ENCODE results near the gene SRBD1. TPM values are rescaled to one million over a fixed set of nuclear protein-coding genes. Genes with fewer than 3 reads are reported as not detected.

SRBD1 gene
- total and polyA plus RNA-seq, 2 experiments from 2014 or later: 27.4 to 46.3 TPM

DNA sequence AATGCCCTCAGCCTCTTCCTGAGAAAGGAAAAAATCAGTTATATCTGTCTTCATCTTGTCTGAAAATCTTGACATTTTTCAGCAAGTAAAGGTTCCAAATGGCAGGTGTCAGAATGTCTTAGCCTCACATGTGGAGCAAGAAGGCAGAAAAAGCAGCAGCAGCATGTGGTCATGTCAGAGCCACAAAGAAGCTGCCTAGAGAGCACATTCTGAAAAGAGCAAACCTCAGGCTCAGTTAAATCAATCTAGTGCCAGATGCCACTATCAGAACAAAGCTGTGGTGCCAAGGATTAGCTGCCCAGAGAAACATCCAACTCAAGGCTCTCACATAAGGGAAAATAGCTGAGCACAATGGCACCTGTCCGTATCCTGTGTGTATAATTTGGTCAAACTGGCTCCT is 105.9 kb downstream of the SRBD1 start:
- Histone ChIP-seq H3K36me3 (ENCODE audit: insufficient read depth) (0 out of 2 replicates have a peak, but pooled peaks cover 10% of the 10 kb centered on the region), H3K4me1 (ENCODE audit: insufficient read depth) (no peaks in the 10 kb centered on the region), H2AFZ (no peak overlapping the region), H3K27ac (ENCODE audit: low read depth) (no peak overlapping the region), H3F3A (replicated peaks; ENCODE audit: low read depth) (no peaks in the 10 kb centered on the region), H3K9me2 (ENCODE audit: insufficient read depth) (no peaks in the 10 kb centered on the region), H4K20me1 (replicated peaks; ENCODE audit: insufficient read depth) (no peaks in the 10 kb centered on the region), H3K79me2 (replicated peaks; ENCODE audit: insufficient read depth) (no peaks in the 10 kb centered on the region), H3K4me2 (no peak overlapping the region), H3K4me3 (no peak overlapping the region), H3K27me3 (ENCODE audit: insufficient read depth) (no peaks in the 10 kb centered on the region)
- Mint-ChIP-seq H3K27me3 (ENCODE audit: insufficient read depth, low read depth, poor library complexity) (peaks cover 2% of the 10 kb centered on the region), H3K36me3 (ENCODE audit: low read depth) (peaks cover 29% of the 10 kb centered on the region), H3K4me1 (no peaks in the 10 kb centered on the region), H3K4me3 (no peak overlapping the region), H3K9me3 (peaks cover 26% of the 10 kb centered on the region), H3K27ac (no peak overlapping the region)
- no peak for DNase-seq (ENCODE audit: low spot score)
- ATAC-seq: no peak
- TF ChIP-seq, protein P1, sequence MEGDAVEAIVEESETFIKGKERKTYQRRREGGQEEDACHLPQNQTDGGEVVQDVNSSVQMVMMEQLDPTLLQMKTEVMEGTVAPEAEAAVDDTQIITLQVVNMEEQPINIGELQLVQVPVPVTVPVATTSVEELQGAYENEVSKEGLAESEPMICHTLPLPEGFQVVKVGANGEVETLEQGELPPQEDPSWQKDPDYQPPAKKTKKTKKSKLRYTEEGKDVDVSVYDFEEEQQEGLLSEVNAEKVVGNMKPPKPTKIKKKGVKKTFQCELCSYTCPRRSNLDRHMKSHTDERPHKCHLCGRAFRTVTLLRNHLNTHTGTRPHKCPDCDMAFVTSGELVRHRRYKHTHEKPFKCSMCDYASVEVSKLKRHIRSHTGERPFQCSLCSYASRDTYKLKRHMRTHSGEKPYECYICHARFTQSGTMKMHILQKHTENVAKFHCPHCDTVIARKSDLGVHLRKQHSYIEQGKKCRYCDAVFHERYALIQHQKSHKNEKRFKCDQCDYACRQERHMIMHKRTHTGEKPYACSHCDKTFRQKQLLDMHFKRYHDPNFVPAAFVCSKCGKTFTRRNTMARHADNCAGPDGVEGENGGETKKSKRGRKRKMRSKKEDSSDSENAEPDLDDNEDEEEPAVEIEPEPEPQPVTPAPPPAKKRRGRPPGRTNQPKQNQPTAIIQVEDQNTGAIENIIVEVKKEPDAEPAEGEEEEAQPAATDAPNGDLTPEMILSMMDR (conservative IDR thresholded peaks at IDR 0.05; ENCODE audit: low read depth in 2 of 2): no peak
- TF ChIP-seq EZH2 (IDR thresholded peaks at IDR 0.05; ENCODE audit: low read depth, unreplicated experiment): no peak

DNA sequence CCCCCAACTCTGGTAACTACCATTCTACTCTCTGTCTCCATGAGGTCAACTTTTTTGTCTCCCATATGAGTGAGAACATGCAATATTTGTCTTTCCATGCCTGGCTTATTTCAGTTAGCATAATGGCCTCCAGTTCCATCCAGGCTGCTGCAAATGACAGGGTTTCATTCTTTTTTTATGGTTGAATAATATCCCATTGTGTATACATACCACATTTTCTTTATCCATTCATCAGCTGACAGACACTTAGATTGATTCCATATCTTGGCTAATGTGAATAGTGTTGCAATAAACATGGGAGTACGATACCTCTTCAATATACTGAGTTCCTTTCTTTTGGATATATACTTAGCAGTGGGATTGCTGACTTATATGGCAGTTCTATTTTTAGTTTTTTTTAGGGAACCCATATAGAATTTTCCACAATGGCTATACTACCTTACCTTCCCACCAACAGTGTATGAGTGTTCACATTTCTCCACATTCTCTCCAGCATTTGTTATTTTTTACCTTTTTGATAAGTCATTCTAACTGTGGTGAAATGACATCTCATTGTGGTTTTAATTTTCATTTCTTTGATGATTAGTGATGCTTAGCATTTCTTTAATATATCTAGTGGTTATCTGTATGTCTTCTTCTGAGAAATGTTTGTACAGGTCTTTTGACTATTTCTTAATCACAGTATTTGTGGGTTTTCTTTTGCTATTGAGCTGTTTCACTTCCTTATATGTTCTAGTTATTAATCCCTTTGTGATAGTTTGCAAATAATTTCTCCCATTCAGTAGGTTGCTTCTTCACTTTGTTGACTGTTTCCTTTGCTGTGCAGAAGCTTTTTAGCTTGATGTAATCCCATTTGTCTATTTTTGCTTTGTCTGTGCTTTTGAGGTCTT is 112.2 kb downstream of the SRBD1 start:
- Histone ChIP-seq H3F3A (replicated peaks; ENCODE audit: low read depth) (no peaks in the 10 kb centered on the region), H4K20me1 (replicated peaks; ENCODE audit: insufficient read depth) (no peaks in the 10 kb centered on the region)
- H3K27ac Mint-ChIP-seq: no peak overlapping the region
- TF ChIP-seq EZH2 (IDR thresholded peaks at IDR 0.05; ENCODE audit: low read depth, unreplicated experiment) (no peak), EZH2phosphoT487 (IDR thresholded peaks at IDR 0.05; ENCODE audit: unreplicated experiment) (no peak), NANOG (IDR thresholded peaks at IDR 0.05; ENCODE audit: borderline replicate concordance) (no peak), ZNF331 (CRISPR knock-in tag; IDR thresholded peaks at IDR 0.05; ENCODE audit: low read depth) (no peak), ZNF114 (CRISPR knock-in tag; IDR thresholded peaks at IDR 0.05) (no peak), STAT1 (IDR thresholded peaks at IDR 0.05; ENCODE audit: unreplicated experiment) (no peak), CREB1 (CRISPR knock-in tag; IDR thresholded peaks at IDR 0.05; ENCODE audit: low read depth) (no peak), JUNB (IDR thresholded peaks at IDR 0.05; ENCODE audit: unreplicated experiment) (no peak), POLR2AphosphoS5 (IDR thresholded peaks at IDR 0.05; ENCODE audit: low read depth) (no peak)
- TF ChIP-seq, protein P2, sequence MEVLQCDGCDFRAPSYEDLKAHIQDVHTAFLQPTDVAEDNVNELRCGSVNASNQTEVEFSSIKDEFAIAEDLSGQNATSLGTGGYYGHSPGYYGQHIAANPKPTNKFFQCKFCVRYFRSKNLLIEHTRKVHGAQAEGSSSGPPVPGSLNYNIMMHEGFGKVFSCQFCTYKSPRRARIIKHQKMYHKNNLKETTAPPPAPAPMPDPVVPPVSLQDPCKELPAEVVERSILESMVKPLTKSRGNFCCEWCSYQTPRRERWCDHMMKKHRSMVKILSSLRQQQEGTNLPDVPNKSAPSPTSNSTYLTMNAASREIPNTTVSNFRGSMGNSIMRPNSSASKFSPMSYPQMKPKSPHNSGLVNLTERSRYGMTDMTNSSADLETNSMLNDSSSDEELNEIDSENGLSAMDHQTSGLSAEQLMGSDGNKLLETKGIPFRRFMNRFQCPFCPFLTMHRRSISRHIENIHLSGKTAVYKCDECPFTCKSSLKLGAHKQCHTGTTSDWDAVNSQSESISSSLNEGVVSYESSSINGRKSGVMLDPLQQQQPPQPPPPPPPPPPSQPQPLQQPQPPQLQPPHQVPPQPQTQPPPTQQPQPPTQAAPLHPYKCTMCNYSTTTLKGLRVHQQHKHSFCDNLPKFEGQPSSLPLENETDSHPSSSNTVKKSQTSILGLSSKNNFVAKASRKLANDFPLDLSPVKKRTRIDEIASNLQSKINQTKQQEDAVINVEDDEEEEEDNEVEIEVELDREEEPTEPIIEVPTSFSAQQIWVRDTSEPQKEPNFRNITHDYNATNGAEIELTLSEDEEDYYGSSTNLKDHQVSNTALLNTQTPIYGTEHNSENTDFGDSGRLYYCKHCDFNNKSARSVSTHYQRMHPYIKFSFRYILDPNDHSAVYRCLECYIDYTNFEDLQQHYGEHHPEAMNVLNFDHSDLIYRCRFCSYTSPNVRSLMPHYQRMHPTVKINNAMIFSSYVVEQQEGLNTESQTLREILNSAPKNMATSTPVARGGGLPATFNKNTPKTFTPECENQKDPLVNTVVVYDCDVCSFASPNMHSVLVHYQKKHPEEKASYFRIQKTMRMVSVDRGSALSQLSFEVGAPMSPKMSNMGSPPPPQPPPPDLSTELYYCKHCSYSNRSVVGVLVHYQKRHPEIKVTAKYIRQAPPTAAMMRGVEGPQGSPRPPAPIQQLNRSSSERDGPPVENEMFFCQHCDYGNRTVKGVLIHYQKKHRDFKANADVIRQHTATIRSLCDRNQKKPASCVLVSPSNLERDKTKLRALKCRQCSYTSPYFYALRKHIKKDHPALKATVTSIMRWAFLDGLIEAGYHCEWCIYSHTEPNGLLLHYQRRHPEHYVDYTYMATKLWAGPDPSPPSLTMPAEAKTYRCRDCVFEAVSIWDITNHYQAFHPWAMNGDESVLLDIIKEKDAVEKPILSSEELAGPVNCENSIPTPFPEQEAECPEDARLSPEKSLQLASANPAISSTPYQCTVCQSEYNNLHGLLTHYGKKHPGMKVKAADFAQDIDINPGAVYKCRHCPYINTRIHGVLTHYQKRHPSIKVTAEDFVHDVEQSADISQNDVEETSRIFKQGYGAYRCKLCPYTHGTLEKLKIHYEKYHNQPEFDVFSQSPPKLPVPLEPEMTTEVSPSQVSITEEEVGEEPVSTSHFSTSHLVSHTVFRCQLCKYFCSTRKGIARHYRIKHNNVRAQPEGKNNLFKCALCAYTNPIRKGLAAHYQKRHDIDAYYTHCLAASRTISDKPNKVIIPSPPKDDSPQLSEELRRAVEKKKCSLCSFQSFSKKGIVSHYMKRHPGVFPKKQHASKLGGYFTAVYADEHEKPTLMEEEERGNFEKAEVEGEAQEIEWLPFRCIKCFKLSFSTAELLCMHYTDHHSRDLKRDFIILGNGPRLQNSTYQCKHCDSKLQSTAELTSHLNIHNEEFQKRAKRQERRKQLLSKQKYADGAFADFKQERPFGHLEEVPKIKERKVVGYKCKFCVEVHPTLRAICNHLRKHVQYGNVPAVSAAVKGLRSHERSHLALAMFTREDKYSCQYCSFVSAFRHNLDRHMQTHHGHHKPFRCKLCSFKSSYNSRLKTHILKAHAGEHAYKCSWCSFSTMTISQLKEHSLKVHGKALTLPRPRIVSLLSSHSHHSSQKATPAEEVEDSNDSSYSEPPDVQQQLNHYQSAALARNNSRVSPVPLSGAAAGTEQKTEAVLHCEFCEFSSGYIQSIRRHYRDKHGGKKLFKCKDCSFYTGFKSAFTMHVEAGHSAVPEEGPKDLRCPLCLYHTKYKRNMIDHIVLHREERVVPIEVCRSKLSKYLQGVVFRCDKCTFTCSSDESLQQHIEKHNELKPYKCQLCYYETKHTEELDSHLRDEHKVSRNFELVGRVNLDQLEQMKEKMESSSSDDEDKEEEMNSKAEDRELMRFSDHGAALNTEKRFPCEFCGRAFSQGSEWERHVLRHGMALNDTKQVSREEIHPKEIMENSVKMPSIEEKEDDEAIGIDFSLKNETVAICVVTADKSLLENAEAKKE (CRISPR knock-in tag; IDR thresholded peaks at IDR 0.05): no peak
- TF ChIP-seq, protein P3, sequence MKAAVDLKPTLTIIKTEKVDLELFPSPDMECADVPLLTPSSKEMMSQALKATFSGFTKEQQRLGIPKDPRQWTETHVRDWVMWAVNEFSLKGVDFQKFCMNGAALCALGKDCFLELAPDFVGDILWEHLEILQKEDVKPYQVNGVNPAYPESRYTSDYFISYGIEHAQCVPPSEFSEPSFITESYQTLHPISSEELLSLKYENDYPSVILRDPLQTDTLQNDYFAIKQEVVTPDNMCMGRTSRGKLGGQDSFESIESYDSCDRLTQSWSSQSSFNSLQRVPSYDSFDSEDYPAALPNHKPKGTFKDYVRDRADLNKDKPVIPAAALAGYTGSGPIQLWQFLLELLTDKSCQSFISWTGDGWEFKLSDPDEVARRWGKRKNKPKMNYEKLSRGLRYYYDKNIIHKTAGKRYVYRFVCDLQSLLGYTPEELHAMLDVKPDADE (IDR thresholded peaks at IDR 0.05): no peak

More for the DNA sequence above, 112.2 kb downstream of the SRBD1 start:
- Mint-ChIP-seq H3K27me3 (ENCODE audit: insufficient read depth, low read depth, poor library complexity) (no peaks in the 10 kb centered on the region), H3K36me3 (ENCODE audit: low read depth) (peaks cover 36% of the 10 kb centered on the region), H3K9me3 (peaks cover 30% of the 10 kb centered on the region), H3K4me3 (no peak overlapping the region), H3K4me1 (peaks cover 19% of the 10 kb centered on the region)
- DNase-seq (ENCODE audit: low spot score) (no peak), ATAC-seq (no peak)
- no peak overlapping the region for H2AFZ ChIP-seq
- H3K27ac ChIP-seq (ENCODE audit: low read depth): no peak overlapping the region
- H3K79me2 ChIP-seq (replicated peaks; ENCODE audit: insufficient read depth): no peaks in the 10 kb centered on the region
- no peaks in the 10 kb centered on the region for H3K27me3 ChIP-seq (ENCODE audit: insufficient read depth)
- H3K9me2 ChIP-seq (ENCODE audit: insufficient read depth): no peaks in the 10 kb centered on the region
- 0 out of 2 replicates have a peak, but pooled peaks cover 10% of the 10 kb centered on the region for H3K36me3 ChIP-seq (ENCODE audit: insufficient read depth)
- H3K4me3 ChIP-seq: no peak overlapping the region
- no peak overlapping the region for H3K4me2 ChIP-seq
- peaks cover 24% of the 10 kb centered on the region for H3K4me1 ChIP-seq (ENCODE audit: insufficient read depth)
